ENCODE results near the gene ADGRB3.

GRCh38 chr6:68658338-68658737 lies 23.3 kb downstream of the ADGRB3 start:
- TF ChIP-seq POLR2AphosphoS5 (IDR thresholded peaks at IDR 0.05; ENCODE audit: insufficient read depth, low read depth, low read length) = no peak
- TF ChIP-seq CTCF (IDR thresholded peaks at IDR 0.05; ENCODE audit: extremely low read depth in 1 of 2, insufficient read depth in 1 of 2, low read depth in 1 of 2, low read length in 2 of 2) = no peak
- TF ChIP-seq POLR2A (IDR thresholded peaks at IDR 0.05; ENCODE audit: low read depth, low read length) = no peak
- TF ChIP-seq MAX (IDR thresholded peaks at IDR 0.05; ENCODE audit: insufficient read depth, insufficient read length) = no peak
- no peak for TF ChIP-seq EZH2 (IDR thresholded peaks at IDR 0.05; ENCODE audit: borderline replicate concordance, low read depth, low read length, severe bottlenecking)
- TF ChIP-seq FOS (IDR thresholded peaks at IDR 0.05; ENCODE audit: borderline replicate concordance, insufficient read depth, low read length) = no peak
- no peak for TF ChIP-seq MYC (IDR thresholded peaks at IDR 0.05; ENCODE audit: low read depth, low read length)
- no peak for TF ChIP-seq GATA2 (IDR thresholded peaks at IDR 0.05; ENCODE audit: insufficient read depth, insufficient read length, low read depth, low read length)
